Neural progenitor cell (in vitro differentiated cells): ENCODE data around the gene KRT39.

ENCODE experiments used
- EZH2 ChIP-seq: fragments of 200-600 bp; sonication (generic); IDR thresholded peaks from 2 replicates; pipeline ENCODE4 v1.6.1; 2017; ENCODE audit warnings: antibody characterized with exemption, mild to moderate bottlenecking, moderate library complexity
- TF ChIP-seq, protein P1 (sequence below): fragments of 200-600 bp; sonication (generic); IDR thresholded peaks from 2 replicates; pipeline ENCODE4 v1.5.1; 2017; ENCODE audit warnings: antibody characterized with exemption, mild to moderate bottlenecking

- TF ChIP-seq, protein P1, sequence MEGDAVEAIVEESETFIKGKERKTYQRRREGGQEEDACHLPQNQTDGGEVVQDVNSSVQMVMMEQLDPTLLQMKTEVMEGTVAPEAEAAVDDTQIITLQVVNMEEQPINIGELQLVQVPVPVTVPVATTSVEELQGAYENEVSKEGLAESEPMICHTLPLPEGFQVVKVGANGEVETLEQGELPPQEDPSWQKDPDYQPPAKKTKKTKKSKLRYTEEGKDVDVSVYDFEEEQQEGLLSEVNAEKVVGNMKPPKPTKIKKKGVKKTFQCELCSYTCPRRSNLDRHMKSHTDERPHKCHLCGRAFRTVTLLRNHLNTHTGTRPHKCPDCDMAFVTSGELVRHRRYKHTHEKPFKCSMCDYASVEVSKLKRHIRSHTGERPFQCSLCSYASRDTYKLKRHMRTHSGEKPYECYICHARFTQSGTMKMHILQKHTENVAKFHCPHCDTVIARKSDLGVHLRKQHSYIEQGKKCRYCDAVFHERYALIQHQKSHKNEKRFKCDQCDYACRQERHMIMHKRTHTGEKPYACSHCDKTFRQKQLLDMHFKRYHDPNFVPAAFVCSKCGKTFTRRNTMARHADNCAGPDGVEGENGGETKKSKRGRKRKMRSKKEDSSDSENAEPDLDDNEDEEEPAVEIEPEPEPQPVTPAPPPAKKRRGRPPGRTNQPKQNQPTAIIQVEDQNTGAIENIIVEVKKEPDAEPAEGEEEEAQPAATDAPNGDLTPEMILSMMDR: no peak
- no peak for TF ChIP-seq EZH2
These were observed 28.4 kb upstream of the KRT39 start for GRCh38 chr17:40995116-40995515.
